ENCODE results near the gene SORCS3. TPM values are rescaled to one million over a fixed set of nuclear protein-coding genes. Genes with fewer than 3 reads are reported as not detected.

Gene SORCS3
- total RNA-seq, 1 donor from 2014 or later: not detected

DNA sequence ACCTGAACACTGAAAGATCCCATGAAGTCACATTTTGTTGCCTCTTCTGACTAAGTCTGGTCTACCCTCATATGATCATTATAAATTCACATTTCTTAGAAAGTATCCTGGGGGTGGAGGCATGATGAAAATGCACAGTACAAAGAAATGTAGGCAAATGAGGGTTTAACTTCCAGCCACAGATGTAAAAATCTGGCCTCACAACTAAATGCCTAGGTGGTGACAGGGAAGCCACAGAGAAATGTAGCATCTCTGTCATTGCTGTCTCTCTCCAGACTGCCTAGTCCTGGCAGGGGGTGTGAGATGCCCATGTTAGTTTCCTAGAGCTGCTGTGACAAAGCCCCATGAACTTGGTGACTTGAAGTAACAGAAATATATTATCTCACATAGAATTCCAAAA is 395.9 kb downstream of the SORCS3 start:
- intact Hi-C loops (cut with DNase I): no loop called here
- no peak for DNase-seq (ENCODE audit: low spot score)

DNA sequence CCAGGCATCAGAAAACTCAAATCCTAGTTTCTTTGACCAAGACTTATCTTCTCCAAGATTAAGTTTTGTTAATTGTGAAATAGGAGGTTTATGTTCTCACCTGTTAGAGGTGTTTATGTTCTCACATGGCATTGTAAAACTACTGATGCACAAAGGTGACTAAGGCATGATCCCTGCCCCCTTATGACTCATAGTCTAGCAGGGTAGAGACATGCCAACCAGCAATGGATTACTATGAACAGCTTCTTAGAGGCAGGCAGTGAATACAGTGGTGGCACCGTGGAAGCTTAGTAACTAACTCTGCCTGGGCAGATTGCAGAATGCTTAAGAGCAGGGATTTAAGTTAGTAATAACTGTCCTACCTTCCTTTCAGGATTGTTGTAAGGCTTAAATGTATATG is 400.9 kb downstream of the SORCS3 start:
- DNase-seq (ENCODE audit: low spot score): no peak
- intact Hi-C loops (cut with DNase I): no loop called here

DNA sequence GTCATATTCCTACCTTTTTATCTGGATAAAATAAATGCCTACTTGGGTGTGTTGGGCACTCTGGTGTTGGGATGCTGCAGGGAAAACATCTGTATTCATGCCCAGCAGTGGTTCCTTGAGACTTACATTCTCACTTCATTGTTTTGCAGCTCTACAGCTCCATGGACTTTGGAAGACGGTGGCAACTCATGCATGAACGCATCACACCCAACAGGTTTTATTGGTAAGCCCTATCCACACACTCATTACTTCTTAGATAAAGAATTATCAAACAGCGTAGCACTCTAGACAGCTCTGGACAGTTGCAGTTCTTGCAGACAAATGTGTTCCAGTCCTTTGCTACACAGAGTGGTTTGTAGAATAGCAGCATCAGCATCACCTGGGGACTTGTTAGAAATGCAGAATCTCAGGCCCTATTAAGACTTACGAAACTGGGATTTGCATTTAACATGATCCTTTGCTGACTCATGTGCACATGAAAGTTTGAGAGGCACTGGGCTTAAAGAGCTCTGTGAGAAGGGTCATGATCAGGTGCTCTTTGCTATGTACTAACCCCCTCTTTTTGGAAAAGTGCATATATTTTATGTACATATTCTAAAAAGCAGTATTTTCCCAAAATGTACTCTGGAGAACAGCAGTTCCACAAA is 401.9 kb downstream of the SORCS3 start:
- intact Hi-C loops (cut with DNase I): no loop called here
- no peak for DNase-seq (ENCODE audit: low spot score)

DNA sequence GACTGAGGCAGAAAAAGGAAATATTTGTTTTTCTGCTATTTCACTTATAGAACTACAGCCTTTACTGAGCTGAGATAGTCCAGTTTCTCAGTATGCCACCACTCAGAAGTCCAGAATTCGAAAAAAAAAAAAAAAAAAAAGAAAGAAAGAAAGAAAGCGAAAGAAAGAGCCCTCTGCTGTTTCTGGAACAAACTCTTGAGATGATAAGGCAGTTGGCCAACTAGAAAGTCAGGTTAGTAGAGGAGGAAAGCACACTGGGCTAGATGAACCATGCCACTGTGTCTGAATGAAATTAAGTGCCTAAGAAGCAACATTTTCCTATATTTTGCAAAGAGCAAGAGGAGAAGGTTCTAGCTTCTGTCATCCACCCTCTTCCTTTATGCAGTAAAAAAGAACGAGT is 403.8 kb downstream of the SORCS3 start:
- intact Hi-C loops (cut with DNase I): no loop called here
- DNase-seq (ENCODE audit: low spot score): no peak

DNA sequence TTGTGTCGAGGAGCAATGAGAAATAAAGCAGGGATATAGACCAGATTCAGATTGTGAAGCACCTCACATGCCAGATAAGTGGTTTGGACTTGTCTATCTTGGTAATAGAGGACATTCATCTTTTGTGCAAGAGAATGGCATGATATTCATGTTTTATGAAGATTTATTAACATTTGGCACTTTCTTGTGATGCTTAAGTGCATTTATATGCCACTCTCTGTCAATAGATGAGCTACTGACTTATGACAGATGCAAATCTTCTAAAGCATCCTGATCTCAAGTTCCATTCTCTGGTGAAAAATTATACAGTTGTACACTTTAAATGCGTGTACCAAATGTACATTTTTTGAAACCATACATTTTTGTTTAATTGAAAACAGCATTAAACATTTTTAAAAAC is 415.3 kb downstream of the SORCS3 start:
- intact Hi-C loops (cut with DNase I): no loop called here
- no peak for DNase-seq (ENCODE audit: low spot score)

DNA sequence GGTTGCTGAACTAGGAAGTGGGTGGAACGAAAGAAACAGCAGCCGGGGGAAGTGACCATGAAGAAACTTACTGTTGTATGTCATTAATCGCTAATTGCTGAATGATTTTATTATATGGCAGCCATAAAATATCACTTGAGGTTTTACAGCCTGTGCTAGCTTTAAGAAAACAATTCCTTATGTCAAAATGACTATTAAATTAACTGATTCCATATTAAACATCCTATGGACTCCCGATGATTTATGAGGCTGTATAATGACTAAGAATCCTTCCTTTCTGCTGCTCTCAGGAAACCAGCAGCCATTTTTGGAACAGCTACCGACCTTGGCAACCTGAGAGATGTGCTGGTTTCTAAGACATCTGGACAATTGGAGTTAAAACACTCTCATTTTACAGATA is 421.9 kb downstream of the SORCS3 start:
- no peak for DNase-seq (ENCODE audit: low spot score)
- intact Hi-C loops (cut with DNase I): loop anchor here (10.0 kb wide), 1 partner anchor 1112 kb away; no protein-coding TSS in a partner anchor

DNA sequence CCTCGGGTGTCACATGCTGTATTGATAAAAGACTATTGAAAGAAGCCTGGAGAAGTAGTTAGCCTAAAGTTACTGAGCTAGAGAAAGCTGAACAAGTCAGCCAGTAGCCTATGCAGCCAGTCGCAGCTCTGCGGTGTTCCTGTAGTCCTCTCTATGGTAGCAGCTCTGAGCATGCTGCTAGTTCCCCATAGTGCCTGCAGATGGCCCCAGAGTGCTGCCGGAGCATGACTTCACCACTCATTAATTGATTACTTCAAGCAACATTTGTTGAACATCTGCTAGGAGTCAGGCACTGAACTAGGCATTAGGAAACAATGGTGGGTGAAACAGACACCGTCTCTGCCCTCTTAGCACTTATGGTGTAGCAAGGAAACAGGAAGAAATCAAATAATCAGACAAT is 422.7 kb downstream of the SORCS3 start:
- DNase-seq (ENCODE audit: low spot score): no peak
- intact Hi-C loops (cut with DNase I): loop anchor here (10.0 kb wide), 1 partner anchor 1111 kb away; no protein-coding TSS in a partner anchor

DNA sequence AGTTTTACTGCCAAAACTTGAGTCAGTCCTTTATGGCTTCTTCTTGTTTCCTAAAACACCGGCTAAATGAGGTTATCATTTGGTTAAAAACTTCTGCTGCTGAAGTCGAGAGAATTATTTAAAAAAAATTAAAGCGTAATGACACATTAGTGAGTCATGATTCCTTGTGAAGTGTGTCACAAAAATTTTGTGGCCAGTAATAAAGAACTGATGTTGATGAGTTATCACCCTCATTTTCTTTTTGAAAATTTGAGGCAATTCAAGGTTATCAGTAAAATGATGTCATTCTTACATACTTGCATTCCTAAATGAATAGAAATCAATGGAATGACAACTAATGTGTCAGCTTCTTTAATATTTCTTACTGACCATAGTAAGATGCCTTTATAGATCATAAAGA is 427.4 kb downstream of the SORCS3 start:
- no peak for DNase-seq (ENCODE audit: low spot score)
- intact Hi-C loops (cut with DNase I): loop anchor here (10.0 kb wide), 1 partner anchor 1106 kb away; no protein-coding TSS in a partner anchor

DNA sequence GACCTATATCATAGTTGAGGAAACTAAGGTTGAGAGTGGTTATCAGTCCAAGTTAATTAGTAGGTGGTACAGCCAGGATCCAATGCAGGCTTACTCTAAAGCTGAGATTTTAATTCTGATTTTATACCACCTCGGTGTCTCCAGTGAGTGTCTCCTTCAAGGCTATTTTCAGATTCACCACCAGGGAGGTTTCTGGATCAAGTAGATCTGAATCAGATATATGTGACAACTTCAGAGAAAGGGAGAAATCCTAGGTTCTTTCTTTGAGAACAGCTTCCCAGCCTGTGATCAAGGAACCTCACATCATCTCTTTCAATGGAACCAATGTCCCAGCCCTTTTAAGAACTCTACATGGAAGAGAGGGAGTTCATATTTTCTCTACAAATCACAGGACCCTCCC is 429.2 kb downstream of the SORCS3 start:
- intact Hi-C loops (cut with DNase I): no loop called here
- DNase-seq (ENCODE audit: low spot score): no peak

DNA sequence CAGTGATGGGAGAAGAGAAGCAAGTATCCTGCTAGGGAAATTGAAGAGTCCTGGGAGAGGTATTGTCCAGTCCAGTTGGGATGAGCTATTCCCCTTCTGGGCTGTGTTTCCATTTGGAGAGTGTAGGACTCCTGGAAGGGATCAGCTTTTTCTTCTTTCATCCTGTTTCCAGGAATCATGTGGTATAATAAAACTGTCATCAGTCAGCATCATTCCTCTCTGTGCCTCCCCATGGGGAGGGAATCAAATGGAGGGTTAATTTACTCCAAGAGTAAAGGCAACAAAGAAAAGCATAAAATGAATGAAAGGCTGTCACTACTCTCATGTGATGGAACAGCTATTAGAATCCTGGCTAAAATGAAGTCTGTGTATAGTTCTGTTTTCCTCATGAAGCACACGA is 429.9 kb downstream of the SORCS3 start:
- no peak for DNase-seq (ENCODE audit: low spot score)
- intact Hi-C loops (cut with DNase I): no loop called here

DNA sequence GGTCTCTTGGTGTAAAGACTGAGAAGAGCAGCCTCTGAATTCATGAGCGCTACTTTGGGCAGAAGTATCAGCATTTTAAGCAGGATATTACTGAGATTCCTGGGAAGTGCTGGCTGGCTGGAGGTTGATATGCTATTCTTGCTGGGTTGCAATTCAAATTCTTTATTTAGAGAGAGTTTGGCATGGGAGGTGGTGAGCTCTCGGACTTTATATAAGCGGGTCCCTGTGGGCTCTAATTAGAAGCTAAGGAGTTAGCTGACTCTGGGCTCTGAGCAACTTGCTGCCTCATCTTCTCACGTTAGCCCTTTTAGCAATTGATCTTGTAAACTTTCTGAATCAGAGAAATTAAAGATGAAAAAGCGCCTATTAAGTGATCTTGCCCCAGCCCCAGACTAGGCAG is 430.9 kb downstream of the SORCS3 start:
- intact Hi-C loops (cut with DNase I): no loop called here
- no peak for DNase-seq (ENCODE audit: low spot score)

DNA sequence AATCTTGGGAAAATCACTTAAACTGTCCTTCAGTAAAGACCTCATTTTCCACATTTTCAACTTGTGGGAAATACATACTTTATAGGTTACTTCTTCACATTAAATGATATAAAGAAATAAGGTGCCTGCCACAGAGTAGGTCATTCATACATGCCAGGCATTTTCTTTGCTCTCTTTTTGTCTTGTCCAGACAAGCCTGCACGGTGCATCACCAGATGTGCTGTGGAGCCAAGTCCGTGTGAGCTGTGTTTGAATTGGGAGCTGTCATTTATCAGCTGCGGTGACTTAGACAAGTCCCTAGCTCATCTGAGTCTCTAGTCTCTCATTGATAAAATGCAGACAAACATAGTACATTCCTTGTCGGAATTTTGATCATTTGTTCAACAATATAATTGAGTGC is 432.9 kb downstream of the SORCS3 start:
- intact Hi-C loops (cut with DNase I): no loop called here
- DNase-seq (ENCODE audit: low spot score): no peak

DNA sequence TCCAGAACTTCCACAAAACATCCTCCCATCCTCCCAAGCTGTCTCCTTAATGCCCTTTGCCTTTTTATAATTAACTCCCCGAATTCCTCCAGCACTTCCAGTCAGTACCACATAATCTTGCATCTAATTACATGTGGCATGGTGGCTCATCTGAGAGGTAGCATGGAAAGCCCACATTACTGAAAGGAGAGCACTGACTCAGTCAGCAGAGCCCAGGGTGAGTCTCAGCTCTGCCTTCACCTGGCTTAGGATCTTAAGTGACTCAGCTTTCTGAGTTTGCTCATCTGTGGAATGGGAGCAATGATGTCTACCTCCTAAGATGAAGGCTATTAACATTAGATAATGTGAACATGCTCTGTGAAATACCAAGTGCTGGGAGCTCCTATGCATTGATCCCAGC is 433.9 kb downstream of the SORCS3 start:
- intact Hi-C loops (cut with DNase I): no loop called here
- DNase-seq (ENCODE audit: low spot score): no peak

DNA sequence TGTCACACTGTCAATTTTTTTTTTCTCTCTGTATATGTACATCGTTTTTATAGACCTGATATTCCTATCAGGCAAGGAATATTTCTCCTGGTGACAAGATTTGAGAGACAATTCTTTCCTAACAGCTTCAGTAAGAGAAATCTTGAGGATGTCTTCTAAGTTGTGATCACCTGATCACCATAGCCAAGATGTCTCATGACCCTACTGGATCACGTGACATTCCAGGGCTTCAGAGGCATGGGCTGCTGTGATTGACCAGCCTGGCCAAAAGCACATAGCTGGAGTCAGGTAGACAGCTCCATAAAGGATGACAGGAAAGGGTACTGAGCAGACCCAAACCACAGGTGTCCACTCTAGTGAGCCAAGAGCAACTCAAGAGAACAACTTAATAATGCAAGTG is 444.9 kb downstream of the SORCS3 start:
- intact Hi-C loops (cut with DNase I): no loop called here
- DNase-seq (ENCODE audit: low spot score): no peak

DNA sequence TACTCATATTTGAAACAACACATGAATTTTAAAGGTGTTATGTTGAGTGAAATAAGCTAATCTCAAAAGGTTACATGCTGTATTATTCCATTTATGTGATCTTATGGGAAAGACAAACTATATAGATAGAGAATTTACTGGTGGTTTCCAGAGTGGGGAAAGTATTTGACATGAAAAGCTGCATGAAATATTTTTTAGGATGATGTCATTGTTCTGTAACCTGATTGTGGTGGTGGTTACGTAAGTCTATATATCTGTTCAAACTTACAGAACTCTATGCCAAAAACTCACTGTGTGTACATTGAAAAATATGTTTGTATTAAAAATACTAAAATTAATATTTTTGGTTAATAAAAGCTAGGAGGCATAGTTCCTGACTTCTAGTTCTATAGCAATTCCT is 453.0 kb downstream of the SORCS3 start:
- intact Hi-C loops (cut with DNase I): no loop called here
- DNase-seq (ENCODE audit: low spot score): no peak

DNA sequence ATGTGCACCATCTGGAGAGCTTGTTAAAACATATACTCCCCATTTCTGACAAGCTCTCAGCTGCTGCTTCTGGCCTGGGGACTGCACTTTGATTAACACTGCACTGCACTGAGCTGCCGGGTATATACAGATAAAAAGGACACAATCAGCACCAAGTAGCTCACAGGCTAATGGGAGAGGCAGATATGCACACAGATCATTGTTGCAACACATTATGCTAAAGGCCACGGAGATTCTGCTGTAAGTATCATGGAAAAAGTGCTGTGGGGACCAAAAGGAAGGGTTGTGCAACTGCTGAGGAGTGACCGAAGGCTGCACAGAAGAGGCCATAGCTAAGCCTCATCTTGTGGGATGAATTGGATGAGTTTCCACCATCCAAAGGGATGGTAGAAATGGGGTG is 455.2 kb downstream of the SORCS3 start:
- intact Hi-C loops (cut with DNase I): no loop called here
- no peak for DNase-seq (ENCODE audit: low spot score)

DNA sequence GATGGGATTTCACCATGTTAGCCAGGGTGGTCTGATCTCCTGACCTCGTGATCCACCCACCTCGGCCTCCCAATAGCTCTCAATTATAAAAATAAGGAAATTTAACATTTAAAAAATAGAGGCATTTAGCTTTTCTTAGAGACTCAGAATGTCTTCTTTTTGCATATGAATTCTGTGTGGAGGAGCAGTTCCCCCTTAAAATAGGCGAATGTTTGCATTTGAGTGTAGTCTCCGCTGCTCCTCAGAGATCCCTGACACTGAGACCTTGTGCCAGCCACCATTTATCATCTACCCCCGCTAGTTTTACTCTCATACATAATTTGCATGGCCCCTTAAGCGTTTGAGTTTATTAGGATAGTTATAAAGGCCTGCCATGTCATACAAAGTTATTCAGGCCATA is 461.9 kb downstream of the SORCS3 start:
- intact Hi-C loops (cut with DNase I): no loop called here
- no peak for DNase-seq (ENCODE audit: low spot score)

DNA sequence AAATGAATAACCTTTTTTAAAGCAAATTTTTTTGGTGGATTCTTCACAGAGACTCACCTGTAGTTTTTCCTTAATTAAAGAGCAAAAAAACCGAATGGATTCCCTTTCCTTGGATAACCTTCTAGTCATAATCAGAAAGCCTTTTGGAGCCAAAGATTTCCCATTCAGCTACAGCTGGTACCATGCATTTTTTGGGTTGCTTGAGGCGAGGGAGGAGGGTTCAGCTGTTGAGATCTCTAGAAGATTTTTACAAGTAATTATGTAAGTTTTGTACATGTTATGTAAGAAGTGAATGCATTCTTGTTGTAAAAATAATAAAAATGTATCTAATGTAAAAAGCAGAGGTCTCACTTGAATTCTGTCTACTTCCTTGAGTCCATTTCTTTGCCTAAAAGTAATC is 463.2 kb downstream of the SORCS3 start:
- intact Hi-C loops (cut with DNase I): no loop called here
- DNase-seq (ENCODE audit: low spot score): no peak

DNA sequence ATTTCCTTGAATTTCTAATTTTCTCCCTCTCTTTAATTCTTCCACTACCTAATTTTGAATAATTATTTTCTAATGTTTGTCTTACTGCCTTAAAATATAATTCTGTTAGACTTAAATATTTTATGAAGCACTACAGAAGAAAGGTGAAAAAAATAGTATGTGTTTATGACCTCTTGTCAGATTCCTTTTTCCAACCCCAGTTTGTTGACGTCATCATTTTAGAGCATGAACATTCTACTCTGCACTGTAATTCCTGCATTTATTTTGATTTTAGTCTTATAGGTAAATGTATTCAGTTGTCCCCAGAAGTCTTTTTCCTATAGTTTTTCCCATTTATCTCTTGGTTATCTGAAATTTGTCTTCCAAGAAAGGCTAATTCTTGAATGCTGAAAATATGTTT is 468.1 kb downstream of the SORCS3 start:
- no peak for DNase-seq (ENCODE audit: low spot score)
- intact Hi-C loops (cut with DNase I): no loop called here

DNA sequence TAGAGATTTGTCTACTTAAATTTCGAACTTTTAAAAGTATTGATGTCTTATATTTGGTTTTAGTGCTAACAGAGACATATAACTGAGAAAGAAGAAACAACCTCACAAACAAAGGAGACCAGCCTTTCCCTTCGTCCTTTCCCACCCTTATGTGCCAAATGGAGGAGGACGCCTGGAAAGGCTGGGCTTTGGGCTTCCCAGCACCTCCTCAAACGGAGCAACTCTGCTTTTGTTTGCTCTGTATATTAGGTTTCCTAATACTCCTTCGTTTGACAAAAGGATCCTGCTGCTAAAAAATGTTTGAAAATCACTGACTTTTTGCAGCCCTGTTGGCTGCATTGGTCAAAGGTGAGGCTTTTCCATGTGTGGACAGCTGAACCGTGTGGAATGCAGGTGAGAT is 471.8 kb downstream of the SORCS3 start:
- intact Hi-C loops (cut with DNase I): no loop called here
- no peak for DNase-seq (ENCODE audit: low spot score)

DNA sequence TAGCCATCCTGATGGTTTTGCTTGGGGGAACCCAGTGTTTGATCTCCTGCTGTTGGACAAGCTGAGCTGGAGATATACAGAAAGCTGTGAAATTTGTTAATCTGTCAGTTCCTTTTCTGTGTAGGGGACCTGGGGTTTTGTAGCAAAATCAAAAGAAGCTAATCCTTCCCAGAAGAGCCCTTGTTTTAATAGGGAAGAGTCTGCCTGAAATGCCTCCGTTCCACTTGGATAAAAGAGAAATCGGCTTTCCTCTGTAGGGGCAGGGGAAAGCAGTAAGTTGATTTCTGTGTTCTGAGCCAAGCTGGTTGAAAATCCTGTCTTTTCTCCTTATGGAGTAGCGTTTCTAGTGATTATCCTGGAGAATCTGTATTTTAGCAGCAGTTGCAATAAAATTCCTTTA is 472.6 kb downstream of the SORCS3 start:
- DNase-seq (ENCODE audit: low spot score): no peak
- intact Hi-C loops (cut with DNase I): no loop called here

DNA sequence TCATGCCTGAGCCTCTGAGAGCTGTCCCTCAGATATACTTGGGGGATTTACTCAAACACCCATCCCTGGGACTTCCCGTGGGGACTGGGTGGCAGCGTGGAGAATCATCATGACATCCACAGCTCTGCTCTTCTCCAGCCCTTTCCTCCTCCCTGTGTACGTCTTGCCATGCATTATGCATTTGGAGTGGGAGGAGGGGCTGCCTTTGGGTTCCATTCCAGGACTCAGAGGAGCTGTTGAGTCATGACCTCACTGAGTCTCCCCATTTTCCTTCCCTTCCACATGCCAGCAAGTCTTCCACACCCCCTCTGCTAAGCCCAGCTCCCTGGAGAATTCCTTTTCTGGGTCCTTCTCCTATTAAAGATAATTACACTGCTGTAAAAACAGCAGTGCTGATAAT is 480.7 kb downstream of the SORCS3 start:
- no peak for DNase-seq (ENCODE audit: low spot score)
- intact Hi-C loops (cut with DNase I): no loop called here

All from cardiac septum (tissue), 1 donor.